Stimulated activated naive B cell treated with anti-CD40 and anti-IgM and Interleukin-4, amounts not matched to agents 10 μg/mL and 1 μg/mL and 100 μg/mL, for 72 hours (primary cell): ENCODE data around the gene PCDHB7.
"Not testable (repeated sequence)": the region's sequence is repeated elsewhere in the genome, so short reads cannot be mapped to it uniquely, and the experiment has no call there.

Experiments
- ATAC-seq, 2 donors: fragments of 150-1000 bp; cut with Tn5 transposase; replicated peaks; 2 replicates each; pipeline ENCODE4 v1.10.0; 2021; ENCODE audit warnings: moderate library complexity in 1 of 2
- DNase-seq: peaks from one replicate; pipeline ENCODE4 v3.0.0; 2021
- H3K27ac Mint-ChIP-seq: one replicate; pipeline ENCODE4 v1.8.0; 2022; ENCODE audit warnings: mild to moderate bottlenecking, mixed read lengths
- H3K27me3 Mint-ChIP-seq, 2 donors: one replicate each; pipeline ENCODE4 v1.8.0; 2022; ENCODE audit warnings: mixed read lengths in 2 of 2
- H3K36me3 Mint-ChIP-seq, 2 donors: one replicate each; pipeline ENCODE4 v1.8.0; 2022; ENCODE audit warnings: mixed read lengths in 2 of 2, mild to moderate bottlenecking in 1 of 2
- H3K4me1 Mint-ChIP-seq, 2 donors: one replicate each; pipeline ENCODE4 v1.8.0; 2022; ENCODE audit warnings: mixed read lengths in 2 of 2, mild to moderate bottlenecking in 1 of 2
- H3K4me3 Mint-ChIP-seq, 2 donors: one replicate each; pipeline ENCODE4 v1.8.0; 2022; ENCODE audit warnings: mild to moderate bottlenecking in 2 of 2, mixed read lengths in 2 of 2, moderate library complexity in 1 of 2
- H3K9me3 Mint-ChIP-seq, 2 donors: one replicate each; pipeline ENCODE4 v1.8.0; 2022; ENCODE audit warnings: mixed read lengths in 2 of 2, mild to moderate bottlenecking in 1 of 2

Gene PCDHB7

DNA sequence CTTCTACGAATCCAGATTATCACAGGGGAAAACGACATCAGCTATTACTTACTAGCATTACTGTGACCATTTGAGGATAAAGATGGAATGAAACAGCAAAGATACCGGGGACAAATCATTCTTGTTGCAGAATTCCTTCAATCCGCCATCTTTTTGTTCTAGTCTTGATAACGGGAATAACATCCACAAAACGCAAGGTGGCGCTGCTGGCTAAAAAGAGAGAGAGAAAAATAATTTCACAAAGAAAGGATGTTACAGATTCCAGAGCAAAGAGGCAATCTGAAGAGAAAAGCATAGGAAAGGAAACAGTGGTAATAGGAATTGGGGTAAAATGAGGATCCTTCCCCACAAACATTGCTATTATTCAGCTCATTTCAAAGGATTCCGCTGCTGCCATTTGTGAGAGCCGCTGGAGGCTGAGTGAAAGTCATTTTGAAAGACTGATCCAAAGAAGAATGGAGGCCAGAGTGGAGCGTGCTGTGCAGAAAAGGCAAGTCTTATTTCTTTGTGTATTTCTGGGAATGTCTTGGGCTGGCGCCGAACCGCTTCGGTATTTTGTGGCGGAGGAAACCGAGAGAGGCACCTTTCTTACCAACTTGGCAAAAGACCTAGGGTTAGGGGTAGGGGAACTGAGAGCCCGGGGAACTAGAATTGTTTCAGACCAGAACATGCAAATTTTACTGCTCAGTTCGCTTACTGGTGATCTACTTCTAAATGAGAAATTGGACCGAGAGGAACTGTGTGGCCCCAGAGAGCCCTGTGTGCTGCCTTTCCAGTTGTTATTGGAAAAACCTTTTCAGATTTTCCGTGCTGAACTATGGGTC is at the start of gene PCDHB7:
PCDHB7 (plus strand) TSS at position 264 of the 824 bp plus-strand sequence; CDS start at position 456, 192 bp downstream.
- Mint-ChIP-seq H3K27ac (no peak within 1 kb of the TSS), H3K36me3 (peaks cover 0 to 4% of the 10 kb centered on the region in 2 donors), H3K4me1 (peaks cover 0 to 3% of the 10 kb centered on the region in 2 donors), H3K27me3 (peaks cover 44 to 45% of the 10 kb centered on the region in 2 donors), H3K9me3 (peaks cover 13 to 17% of the 10 kb centered on the region in 2 donors), H3K4me3 (peak within 1 kb of the TSS; percentile 11 to 14)
- DNase-seq (no peak), ATAC-seq (no peak)

DNA sequence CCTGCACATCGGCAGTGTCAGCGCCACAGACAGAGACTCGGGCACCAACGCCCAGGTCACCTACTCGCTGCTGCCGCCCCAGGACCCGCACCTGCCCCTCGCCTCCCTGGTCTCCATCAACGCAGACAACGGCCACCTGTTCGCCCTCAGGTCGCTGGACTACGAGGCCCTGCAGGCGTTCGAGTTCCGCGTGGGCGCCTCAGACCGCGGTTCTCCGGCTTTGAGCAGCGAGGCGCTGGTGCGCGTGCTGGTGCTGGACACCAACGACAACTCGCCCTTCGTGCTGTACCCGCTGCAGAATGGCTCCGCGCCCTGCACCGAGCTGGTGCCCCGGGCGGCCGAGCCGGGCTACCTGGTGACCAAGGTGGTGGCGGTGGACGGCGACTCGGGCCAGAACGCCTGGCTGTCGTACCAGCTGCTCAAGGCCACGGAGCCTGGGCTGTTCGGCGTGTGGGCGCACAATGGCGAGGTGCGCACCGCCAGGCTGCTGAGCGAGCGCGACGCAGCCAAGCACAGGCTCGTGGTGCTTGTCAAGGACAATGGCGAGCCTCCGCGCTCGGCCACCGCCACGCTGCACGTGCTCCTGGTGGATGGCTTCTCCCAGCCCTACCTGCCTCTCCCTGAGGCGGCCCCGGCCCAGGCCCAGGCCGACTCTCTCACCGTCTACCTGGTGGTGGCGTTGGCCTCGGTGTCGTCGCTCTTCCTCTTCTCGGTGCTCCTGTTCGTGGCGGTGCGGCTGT is 48.9 kb upstream of the PCDHB7 start:
- not testable (repeated sequence) for H3K27ac Mint-ChIP-seq, H3K36me3 Mint-ChIP-seq, DNase-seq, ATAC-seq, H3K4me1 Mint-ChIP-seq, H3K4me3 Mint-ChIP-seq
- peaks cover 22 to 30% of the 10 kb centered on the region in 2 donors for H3K27me3 Mint-ChIP-seq
- H3K9me3 Mint-ChIP-seq = peaks cover 0 to 11% of the 10 kb centered on the region in 2 donors

DNA sequence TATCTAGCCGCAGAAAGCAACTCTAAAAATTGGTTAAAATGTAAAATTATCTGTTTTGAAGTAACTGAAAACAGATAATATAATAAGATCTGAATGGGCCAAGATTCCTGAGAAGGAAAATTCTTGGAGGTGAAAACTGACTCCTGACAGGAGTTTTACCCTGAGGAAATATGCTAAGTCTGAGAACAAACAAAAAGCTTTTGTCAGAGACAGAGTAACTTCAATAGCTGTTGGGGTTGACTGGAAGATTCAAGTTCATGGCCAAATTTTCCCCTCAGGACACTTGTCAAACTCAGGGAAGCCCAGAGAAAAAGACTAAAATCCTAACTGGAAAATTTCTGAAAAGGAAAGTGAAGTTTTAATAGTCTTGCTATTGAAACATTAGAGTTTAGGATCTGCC is 45.1 kb upstream of the PCDHB7 start:
- H3K27me3 Mint-ChIP-seq = peaks cover 16 to 22% of the 10 kb centered on the region in 2 donors
- ATAC-seq (no peak), DNase-seq (no peak)
- peaks cover under 1 to 10% of the 10 kb centered on the region in 2 donors for H3K9me3 Mint-ChIP-seq
- H3K4me1 Mint-ChIP-seq = no peaks in the 10 kb centered on the region
- H3K27ac Mint-ChIP-seq = no peak overlapping the region
- no peak overlapping the region for H3K4me3 Mint-ChIP-seq
- H3K36me3 Mint-ChIP-seq = peaks cover 0 to 3% of the 10 kb centered on the region in 2 donors

DNA sequence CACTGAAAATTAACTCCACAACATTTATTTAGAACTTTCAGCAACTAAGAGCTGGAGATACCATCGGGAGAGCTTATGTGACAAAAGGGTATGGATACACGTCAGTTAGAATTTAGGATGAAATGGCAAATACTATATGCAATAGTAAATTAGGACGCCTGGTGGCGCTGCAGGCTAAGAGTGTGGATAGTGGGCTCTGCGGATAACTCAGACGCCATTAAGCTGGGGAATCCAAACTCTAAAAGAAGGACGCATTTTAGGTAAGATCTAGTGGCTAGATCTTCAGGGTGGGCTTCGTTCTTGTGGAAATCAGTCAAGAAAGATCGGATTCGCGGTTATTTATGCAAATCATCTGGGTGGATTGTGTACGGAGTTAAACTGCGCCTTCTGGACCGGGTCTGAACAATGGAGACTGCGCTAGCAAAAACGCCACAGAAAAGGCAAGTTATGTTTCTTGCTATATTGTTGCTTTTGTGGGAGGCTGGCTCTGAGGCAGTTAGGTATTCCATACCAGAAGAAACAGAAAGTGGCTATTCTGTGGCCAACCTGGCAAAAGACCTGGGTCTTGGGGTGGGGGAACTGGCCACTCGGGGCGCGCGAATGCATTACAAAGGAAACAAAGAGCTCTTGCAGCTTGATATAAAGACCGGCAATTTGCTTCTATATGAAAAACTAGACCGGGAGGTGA is 37.3 kb upstream of the PCDHB7 start, which contains the start of gene PCDHB5:
PCDHB5 (plus strand) TSS at position 177 of the 688 bp plus-strand sequence; CDS start at position 406, 229 bp downstream.
- Mint-ChIP-seq H3K27me3 (peaks cover 10 to 40% of the 10 kb centered on the region in 2 donors), H3K4me1 (peaks cover 6 to 8% of the 10 kb centered on the region in 2 donors), H3K4me3 (peak within 1 kb of the TSS; percentile 11 to 50), H3K9me3 (peaks cover 18 to 22% of the 10 kb centered on the region in 2 donors), H3K27ac (no peak within 1 kb of the TSS), H3K36me3 (peaks cover 7 to 10% of the 10 kb centered on the region in 2 donors)
- no peak for DNase-seq
- ATAC-seq = no peak

DNA sequence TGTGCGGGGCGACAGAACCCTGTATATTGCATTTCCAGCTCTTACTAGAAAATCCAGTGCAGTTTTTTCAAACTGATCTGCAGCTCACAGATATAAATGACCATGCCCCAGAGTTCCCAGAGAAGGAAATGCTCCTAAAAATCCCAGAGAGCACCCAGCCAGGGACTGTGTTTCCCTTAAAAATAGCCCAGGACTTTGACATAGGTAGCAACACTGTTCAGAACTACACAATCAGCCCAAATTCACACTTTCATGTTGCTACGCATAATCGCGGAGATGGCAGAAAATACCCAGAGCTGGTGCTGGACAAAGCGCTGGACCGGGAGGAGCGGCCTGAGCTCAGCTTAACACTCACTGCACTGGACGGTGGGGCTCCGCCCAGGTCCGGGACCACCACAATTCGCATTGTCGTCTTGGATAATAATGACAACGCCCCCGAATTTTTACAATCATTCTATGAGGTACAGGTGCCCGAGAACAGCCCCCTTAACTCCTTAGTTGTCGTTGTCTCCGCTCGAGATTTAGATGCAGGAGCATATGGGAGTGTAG is 36.7 kb upstream of the PCDHB7 start:
- Mint-ChIP-seq H3K4me1 (peaks cover 6 to 8% of the 10 kb centered on the region in 2 donors), H3K36me3 (peaks cover 7 to 10% of the 10 kb centered on the region in 2 donors), H3K9me3 (peaks cover 18 to 22% of the 10 kb centered on the region in 2 donors), H3K27ac (no peak overlapping the region), H3K4me3 (no peak overlapping the region), H3K27me3 (peaks cover 10 to 35% of the 10 kb centered on the region in 2 donors)
- no peak for DNase-seq
- no peak for ATAC-seq

DNA sequence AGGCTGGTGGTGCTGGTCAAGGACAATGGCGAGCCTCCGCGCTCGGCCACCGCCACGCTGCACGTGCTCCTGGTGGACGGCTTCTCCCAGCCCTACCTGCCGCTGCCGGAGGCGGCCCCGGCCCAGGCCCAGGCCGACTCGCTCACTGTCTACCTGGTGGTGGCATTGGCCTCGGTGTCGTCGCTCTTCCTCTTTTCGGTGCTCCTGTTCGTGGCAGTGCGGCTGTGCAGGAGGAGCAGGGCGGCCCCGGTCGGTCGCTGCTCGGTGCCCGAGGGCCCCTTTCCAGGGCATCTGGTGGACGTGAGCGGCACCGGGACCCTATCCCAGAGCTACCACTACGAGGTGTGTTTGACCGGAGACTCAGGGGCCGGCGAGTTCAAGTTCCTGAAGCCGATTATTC is 35.1 kb upstream of the PCDHB7 start:
- not testable (repeated sequence) for H3K4me1 Mint-ChIP-seq

DNA sequence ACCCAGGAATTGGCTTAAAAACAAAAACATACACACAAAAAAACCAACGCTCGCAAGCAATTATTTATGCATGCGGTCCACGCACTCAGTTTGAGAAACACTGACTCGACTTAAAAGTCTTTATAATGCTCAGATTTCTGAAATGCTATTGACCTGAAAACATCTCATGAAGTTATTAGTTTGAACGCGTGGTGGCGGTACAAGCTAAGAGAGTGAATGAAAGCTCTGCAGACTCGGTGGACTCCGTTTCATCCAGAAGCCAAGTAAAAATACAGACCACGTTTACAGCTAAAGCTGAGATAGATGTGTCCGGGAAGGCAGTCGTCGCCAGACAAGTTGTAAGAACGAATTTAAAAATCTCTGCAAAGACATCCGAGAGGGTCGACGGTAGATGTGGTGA is 22.6 kb upstream of the PCDHB7 start, which contains the start of gene PCDHB6:
PCDHB6 (plus strand) TSS at position 246 of the 400 bp plus-strand sequence. CDS start 201 bp downstream, outside the sequence.
- H3K4me1 Mint-ChIP-seq = peaks cover 4 to 5% of the 10 kb centered on the region in 2 donors
- H3K27ac Mint-ChIP-seq = peak within 1 kb of the TSS; percentile 70
- H3K4me3 Mint-ChIP-seq = peak within 1 kb of the TSS in 1 of 2 donors; percentile 36
- DNase-seq = no peak
- peaks cover 38 to 58% of the 10 kb centered on the region in 2 donors for H3K27me3 Mint-ChIP-seq
- ATAC-seq = no peak
- H3K9me3 Mint-ChIP-seq = peaks cover 9 to 10% of the 10 kb centered on the region in 2 donors
- H3K36me3 Mint-ChIP-seq = peaks cover 7 to 9% of the 10 kb centered on the region in 2 donors

More for the DNA sequence above, 35.1 kb upstream of the PCDHB7 start:
- H3K27ac Mint-ChIP-seq, DNase-seq, H3K4me3 Mint-ChIP-seq, ATAC-seq: not testable (repeated sequence)
- Mint-ChIP-seq H3K27me3 (peaks cover 16 to 41% of the 10 kb centered on the region in 2 donors), H3K9me3 (peaks cover 17 to 21% of the 10 kb centered on the region in 2 donors), H3K36me3 (peaks cover 7 to 10% of the 10 kb centered on the region in 2 donors)

DNA sequence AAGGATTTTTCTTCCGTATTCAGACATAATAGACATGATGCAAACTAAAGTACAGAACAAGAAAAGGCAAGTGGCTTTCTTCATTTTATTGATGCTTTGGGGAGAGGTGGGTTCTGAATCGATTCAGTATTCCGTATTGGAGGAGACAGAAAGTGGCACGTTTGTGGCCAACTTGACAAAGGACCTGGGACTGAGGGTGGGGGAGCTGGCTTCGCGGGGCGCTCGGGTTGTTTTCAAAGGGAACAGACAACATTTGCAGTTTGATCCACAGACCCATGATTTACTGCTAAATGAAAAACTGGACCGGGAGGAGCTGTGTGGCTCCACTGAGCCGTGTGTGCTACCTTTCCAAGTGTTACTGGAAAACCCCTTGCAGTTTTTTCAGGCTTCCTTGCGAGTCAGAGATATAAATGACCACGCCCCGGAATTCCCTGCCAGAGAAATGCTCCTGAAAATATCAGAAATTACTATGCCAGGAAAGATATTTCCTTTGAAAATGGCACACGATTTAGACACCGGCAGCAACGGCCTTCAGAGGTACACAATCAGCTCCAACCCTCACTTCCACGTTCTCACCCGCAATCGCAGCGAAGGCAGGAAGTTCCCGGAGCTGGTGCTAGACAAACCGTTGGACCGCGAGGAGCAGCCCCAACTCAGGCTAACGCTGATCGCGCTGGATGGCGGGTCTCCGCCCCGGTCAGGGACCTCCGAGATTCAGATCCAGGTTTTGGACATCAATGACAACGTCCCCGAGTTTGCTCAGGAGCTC is 22.0 kb upstream of the PCDHB7 start:
- peaks cover 7 to 9% of the 10 kb centered on the region in 2 donors for H3K36me3 Mint-ChIP-seq
- H3K27ac Mint-ChIP-seq = peak overlapping the region; percentile 70
- H3K4me3 Mint-ChIP-seq = peak overlapping the region in 1 of 2 donors; percentile 36
- peaks cover 36 to 52% of the 10 kb centered on the region in 2 donors for H3K27me3 Mint-ChIP-seq
- ATAC-seq (no peak), DNase-seq (no peak)
- peaks cover 4 to 5% of the 10 kb centered on the region in 2 donors for H3K4me1 Mint-ChIP-seq
- H3K9me3 Mint-ChIP-seq = peaks cover 9 to 10% of the 10 kb centered on the region in 2 donors

DNA sequence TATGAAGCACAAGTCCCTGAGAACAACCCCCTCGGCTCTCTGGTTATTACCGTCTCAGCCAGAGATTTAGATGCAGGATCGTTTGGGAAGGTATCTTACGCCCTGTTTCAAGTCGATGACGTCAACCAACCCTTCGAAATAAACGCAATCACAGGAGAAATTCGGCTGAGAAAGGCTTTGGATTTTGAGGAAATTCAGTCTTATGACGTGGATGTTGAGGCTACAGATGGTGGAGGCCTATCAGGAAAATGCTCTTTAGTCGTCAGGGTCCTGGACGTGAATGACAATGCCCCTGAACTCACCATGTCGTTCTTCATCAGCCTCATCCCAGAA is 21.5 kb upstream of the PCDHB7 start:
- peaks cover 9 to 11% of the 10 kb centered on the region in 2 donors for H3K9me3 Mint-ChIP-seq
- H3K36me3 Mint-ChIP-seq = peaks cover 7 to 9% of the 10 kb centered on the region in 2 donors
- H3K4me3 Mint-ChIP-seq = no peak overlapping the region
- peaks cover 4 to 5% of the 10 kb centered on the region in 2 donors for H3K4me1 Mint-ChIP-seq
- H3K27me3 Mint-ChIP-seq = peaks cover 40 to 55% of the 10 kb centered on the region in 2 donors
- H3K27ac Mint-ChIP-seq = no peak overlapping the region
- ATAC-seq (no peak), DNase-seq (no peak)

DNA sequence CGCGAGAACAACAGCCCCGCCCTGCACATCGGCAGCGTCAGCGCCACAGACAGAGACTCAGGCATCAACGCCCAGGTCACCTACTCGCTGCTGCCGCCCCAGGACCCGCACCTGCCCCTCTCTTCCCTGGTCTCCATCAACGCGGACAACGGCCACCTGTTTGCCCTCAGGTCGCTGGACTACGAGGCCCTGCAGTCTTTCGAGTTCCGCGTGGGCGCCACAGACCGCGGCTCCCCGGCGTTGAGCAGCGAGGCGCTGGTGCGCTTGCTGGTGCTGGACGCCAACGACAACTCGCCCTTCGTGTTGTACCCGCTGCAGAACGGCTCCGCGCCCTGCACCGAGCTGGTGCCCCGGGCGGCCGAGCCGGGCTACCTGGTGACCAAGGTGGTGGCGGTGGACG is 20.8 kb upstream of the PCDHB7 start:
- H3K4me3 Mint-ChIP-seq, DNase-seq, H3K27ac Mint-ChIP-seq, H3K36me3 Mint-ChIP-seq, ATAC-seq, H3K4me1 Mint-ChIP-seq: not testable (repeated sequence)
- Mint-ChIP-seq H3K9me3 (peaks cover 11 to 14% of the 10 kb centered on the region in 2 donors), H3K27me3 (peaks cover 39 to 58% of the 10 kb centered on the region in 2 donors)

DNA sequence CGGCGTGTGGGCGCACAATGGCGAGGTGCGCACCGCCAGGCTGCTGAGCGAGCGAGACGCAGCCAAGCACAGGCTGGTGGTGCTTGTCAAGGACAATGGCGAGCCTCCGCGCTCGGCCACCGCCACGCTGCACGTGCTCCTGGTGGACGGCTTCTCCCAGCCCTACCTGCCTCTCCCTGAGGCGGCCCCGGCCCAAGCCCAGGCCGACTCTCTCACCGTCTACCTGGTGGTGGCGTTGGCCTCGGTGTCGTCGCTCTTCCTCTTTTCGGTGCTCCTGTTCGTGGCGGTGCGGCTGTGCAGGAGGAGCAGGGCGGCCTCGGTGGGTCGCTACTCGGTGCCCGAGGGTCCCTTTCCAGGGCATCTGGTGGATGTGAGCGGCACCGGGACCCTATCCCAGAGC is 20.3 kb upstream of the PCDHB7 start:
- peak overlapping the region in 1 of 2 donors; percentile 13 for H3K4me3 Mint-ChIP-seq
- not testable (repeated sequence) for ATAC-seq, H3K27ac Mint-ChIP-seq, DNase-seq, H3K4me1 Mint-ChIP-seq, H3K36me3 Mint-ChIP-seq
- peaks cover 15 to 17% of the 10 kb centered on the region in 2 donors for H3K9me3 Mint-ChIP-seq
- H3K27me3 Mint-ChIP-seq = peaks cover 42 to 63% of the 10 kb centered on the region in 2 donors

DNA sequence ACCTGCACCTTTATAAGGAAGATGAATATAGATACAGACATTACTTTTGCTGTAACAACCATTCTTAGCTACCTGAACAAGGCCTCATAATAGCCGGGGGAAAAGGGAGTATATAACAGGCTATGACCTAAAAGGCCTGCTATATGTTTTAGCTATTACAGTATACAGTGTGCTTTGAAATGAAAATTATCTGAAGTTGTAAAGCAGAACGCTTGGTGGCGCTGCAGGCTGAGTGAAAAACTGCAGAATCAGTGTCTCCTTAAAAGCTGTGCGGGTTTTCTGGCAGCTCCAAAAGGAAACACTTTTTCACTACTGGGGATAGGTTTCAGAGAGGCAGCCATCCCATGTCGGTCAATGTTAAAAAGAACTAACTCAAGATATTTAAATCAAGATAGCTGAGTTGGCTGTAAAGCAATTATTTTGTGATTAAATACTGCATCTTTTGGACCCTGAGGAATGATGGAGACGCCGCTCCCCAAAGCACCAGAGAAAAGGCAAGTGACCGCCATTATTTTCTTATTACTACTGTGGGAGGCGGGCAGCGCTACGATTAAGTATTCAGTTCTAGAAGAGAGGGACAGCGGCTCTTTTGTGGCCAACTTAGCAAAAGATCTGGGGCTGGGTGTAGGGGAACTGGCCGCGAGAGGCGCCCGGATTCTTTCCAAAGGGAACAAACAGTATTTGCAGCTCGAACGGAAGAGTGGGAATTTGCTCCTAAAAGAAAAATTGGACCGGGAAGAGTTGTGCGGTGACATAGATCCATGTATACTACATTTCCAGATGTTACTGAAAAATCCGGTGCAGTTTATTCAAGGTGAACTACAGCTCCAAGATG is 16.7 kb upstream of the PCDHB7 start:
- H3K9me3 Mint-ChIP-seq = peaks cover 18 to 19% of the 10 kb centered on the region in 2 donors

More for the DNA sequence above, 16.7 kb upstream of the PCDHB7 start:
- no peaks in the 10 kb centered on the region for H3K4me1 Mint-ChIP-seq
- ATAC-seq (no peak), DNase-seq (no peak)
- peaks cover 43 to 56% of the 10 kb centered on the region in 2 donors for H3K27me3 Mint-ChIP-seq
- H3K27ac Mint-ChIP-seq = no peak overlapping the region
- peaks cover 6 to 9% of the 10 kb centered on the region in 2 donors for H3K36me3 Mint-ChIP-seq
- H3K4me3 Mint-ChIP-seq = no peak overlapping the region
